IMR-90 (cell line): ENCODE measurements around the gene IWS1. TPM values are rescaled to one million over a fixed set of nuclear protein-coding genes. Genes with fewer than 3 reads are reported as not detected.
"Not testable (repeated sequence)": the region's sequence is repeated elsewhere in the genome, so short reads cannot be mapped to it uniquely, and the experiment has no call there.

Experiments used
- ATAC-seq: fragments of 200-7000 bp; cut with Tn5 transposase; 2 replicates; pipeline ENCODE4 v1.9.1; 2020; ENCODE audit warnings: low read depth, mild to moderate bottlenecking, moderate library complexity
- BruUV-seq: library from RNA; stranded (reverse); fragments of 400-500 nt; replicated peaks from 2 replicates; lab custom pipeline; 2021; lab: Mats Ljungman, UMichigan
- CTCF ChIA-PET: fragments of 300-600 bp; formaldehyde crosslinking; extraction: SDS; loops from one replicate; lab custom pipeline; 2021; ENCODE audit warnings: antibody characterized with exemption; lab: Yijun Ruan, JAX
- POLR2A ChIA-PET: fragments of 300-600 bp; sonication (Branson Sonifier 250); formaldehyde crosslinking; loops from one replicate; lab custom pipeline; 2022; ENCODE audit warnings: antibody characterized with exemption; ENCODE audit not compliant: unreplicated experiment; lab: Charles Lee
- DNase-seq: peaks from one replicate; pipeline ENCODE4 v3.0.0; 2013
- H2AFZ ChIP-seq: replicated peaks from 2 replicates; pipeline ENCODE3; 2013; ENCODE audit warnings: low read length, mild to moderate bottlenecking; ENCODE audit not compliant: poor library complexity
- H2AK5ac ChIP-seq: 2 replicates; pipeline ENCODE4 v1.6.1; 2013; ENCODE audit warnings: low read depth, low read length, inconsistent platforms
- H2AK9ac ChIP-seq: replicated peaks from 2 replicates; pipeline ENCODE3; 2013; ENCODE audit warnings: mild to moderate bottlenecking, low read depth, low read length, moderate library complexity; ENCODE audit not compliant: poor library complexity
- H2BK120ac ChIP-seq: 2 replicates; pipeline ENCODE4 v1.6.1; 2013; ENCODE audit warnings: low read depth, low read length, inconsistent platforms
- H2BK15ac ChIP-seq: 3 replicates; pipeline ENCODE4 v1.6.1; 2013; ENCODE audit warnings: low read depth, low read length, inconsistent platforms
- H2BK20ac ChIP-seq: 2 replicates; pipeline ENCODE4 v1.6.1; 2013; ENCODE audit warnings: low read depth, mild to moderate bottlenecking, inconsistent platforms, low read length, moderate library complexity
- H2BK5ac ChIP-seq: 2 replicates; pipeline ENCODE4 v1.6.1; 2013; ENCODE audit warnings: mild to moderate bottlenecking, low read depth, low read length, inconsistent platforms; ENCODE audit not compliant: poor library complexity, severe bottlenecking
- H3K14ac ChIP-seq: replicated peaks from 2 replicates; pipeline ENCODE4 v1.6.1; 2013; ENCODE audit warnings: low read depth, low read length, inconsistent platforms
- H3K18ac ChIP-seq: 2 replicates; pipeline ENCODE4 v1.6.1; 2013; ENCODE audit warnings: low read depth, low read length, control low read depth
- H3K23ac ChIP-seq: 2 replicates; pipeline ENCODE4 v1.6.1; 2013; ENCODE audit warnings: low read depth, low read length, inconsistent platforms
- H3K27ac ChIP-seq: 2 replicates; pipeline ENCODE4 v1.5.1; 2013; ENCODE audit warnings: mild to moderate bottlenecking, control low read depth, low read length; ENCODE audit not compliant: insufficient read depth
- H3K27me3 ChIP-seq: 2 replicates; pipeline ENCODE4 v1.6.1; 2013; ENCODE audit warnings: low read length; ENCODE audit not compliant: control insufficient read depth, insufficient read depth
- H3K36me3 ChIP-seq: 2 replicates; pipeline ENCODE4 v1.6.1; 2013; ENCODE audit warnings: low read length, mixed read lengths; ENCODE audit not compliant: control insufficient read depth, insufficient read depth
- H3K4ac ChIP-seq: 2 replicates; pipeline ENCODE4 v1.6.1; 2013; ENCODE audit warnings: low read depth, low read length, inconsistent platforms
- H3K4me1 ChIP-seq: 2 replicates; pipeline ENCODE4 v1.6.1; 2013; ENCODE audit warnings: low read length, mixed read lengths; ENCODE audit not compliant: control insufficient read depth, insufficient read depth
- H3K4me2 ChIP-seq: 2 replicates; pipeline ENCODE4 v1.6.1; 2013; ENCODE audit warnings: low read depth, mild to moderate bottlenecking, control low read depth, low read length, moderate library complexity
- H3K4me3 ChIP-seq: 2 replicates; pipeline ENCODE4 v1.5.1; 2013; ENCODE audit warnings: low read depth, mild to moderate bottlenecking, control low read depth, low read length, moderate library complexity; ENCODE audit not compliant: insufficient read depth
- H3K56ac ChIP-seq: 2 replicates; pipeline ENCODE4 v1.6.1; 2013; ENCODE audit warnings: low read length, inconsistent platforms; ENCODE audit not compliant: insufficient read depth; ENCODE audit errors: extremely low read depth
- H3K79me1 ChIP-seq, 2 experiments: 2 replicates each; pipeline ENCODE4 v1.6.1; 2013; ENCODE audit warnings: low read length in 2 of 2, inconsistent platforms in 1 of 2, low read depth in 1 of 2
- H3K9ac ChIP-seq: 2 replicates; pipeline ENCODE4 v1.6.1; 2013; ENCODE audit warnings: low read depth, low read length, control low read depth
- H3K9me1 ChIP-seq: 2 replicates; pipeline ENCODE4 v1.6.1; 2013; ENCODE audit warnings: low read length, inconsistent platforms; ENCODE audit not compliant: insufficient read depth
- H3K9me3 ChIP-seq: 2 replicates; pipeline ENCODE4 v1.6.1; 2013; ENCODE audit warnings: low read length; ENCODE audit not compliant: control insufficient read depth, insufficient read depth
- H4K20me1 ChIP-seq: 2 replicates; pipeline ENCODE4 v1.6.1; 2013; ENCODE audit warnings: low read length, inconsistent platforms; ENCODE audit not compliant: insufficient read depth
- H4K5ac ChIP-seq: 2 replicates; pipeline ENCODE4 v1.6.1; 2013; ENCODE audit warnings: mild to moderate bottlenecking, low read depth, low read length, control low read depth
- H4K8ac ChIP-seq, 2 experiments: 2 replicates each; pipeline ENCODE4 v1.6.1; 2013; ENCODE audit warnings: low read depth in 2 of 2, low read length in 2 of 2, control low read depth in 1 of 2, inconsistent platforms in 1 of 2
- H4K91ac ChIP-seq: 2 replicates; pipeline ENCODE4 v1.6.1; 2013; ENCODE audit warnings: low read depth, low read length, inconsistent platforms; ENCODE audit not compliant: insufficient read depth
- WGBS, 2 experiments: methylation state at CpG; one replicate each; pipeline versions ENCODE4 v1.1.5 to v1.1.7; 2013; ENCODE audit warnings: missing lambda C conversion rate in 2 of 2; ENCODE audit not compliant: insufficient read length in 1 of 2; ENCODE audit errors: extremely low coverage in 2 of 2; 5-methylcytosine and 5-hydroxymethylcytosine counted together
- dilution Hi-C: fragments of 300-500 bp; cut with HindIII; formaldehyde crosslinking; loops from one replicate; pipeline ENCODE4 v1.14.3; 2018; ENCODE audit warnings: low sequenced_read_pairs; ENCODE audit not compliant: unreplicated experiment
- in situ Hi-C: fragments of 300-500 bp; cut with MboI; formaldehyde crosslinking; loops from 3 replicates; pipeline ENCODE4 v1.14.3; 2019; ENCODE audit warnings: low sequenced_read_pairs, inconsistent platforms, mixed read lengths
- intact Hi-C: fragments of 100-400 bp; cut with micrococcal nuclease; formaldehyde crosslinking; loops from 2 replicates; pipeline ENCODE4 v1.10.0; 2022
- polyA plus RNA-seq, 3 experiments: library from polyadenylated mRNA; depleted of rRNA; stranded (reverse); fragments of >200 nt; gene quantifications; 2 replicates each; pipeline ENCODE4 v1.2.3, GENCODE V29; 2012; ENCODE audit warnings: low replicate concordance in 1 of 3
- total RNA-seq: library from RNA; depleted of rRNA; stranded (reverse); fragments of >200 nt; gene quantifications from 2 replicates; pipeline ENCODE4 v1.2.3, GENCODE V29; 2012

IWS1 gene
- total and polyA plus RNA-seq, 2 of the 4 experiments (the other 2 are of a cell fraction), result 31.5 to 52.5 TPM

- H4K91ac ChIP-seq, H3K14ac ChIP-seq, POLR2A ChIA-PET, H3K4me2 ChIP-seq, in situ Hi-C loops, H3K9me3 ChIP-seq, dilution Hi-C loops, H3K4ac ChIP-seq, H2AK9ac ChIP-seq, H2BK20ac ChIP-seq, CTCF ChIA-PET, H3K18ac ChIP-seq, BruUV-seq, H3K9me1 ChIP-seq, H3K23ac ChIP-seq, H4K20me1 ChIP-seq, H4K5ac ChIP-seq, H2BK15ac ChIP-seq, H3K9ac ChIP-seq, H3K56ac ChIP-seq, H3K36me3 ChIP-seq, H3K4me3 ChIP-seq, H2BK120ac ChIP-seq, DNase-seq, H3K27ac ChIP-seq, H3K27me3 ChIP-seq, H2AK5ac ChIP-seq, intact Hi-C loops, H2BK5ac ChIP-seq, H4K8ac ChIP-seq, ATAC-seq, H2AFZ ChIP-seq, H3K4me1 ChIP-seq, H3K79me1 ChIP-seq: not testable (repeated sequence)
- WGBS, 2 experiments, result no CpG with 5 or more reads among the region's 2 CpGs
Measured at GRCh38 chr2:127572352-127572751, 46.1 kb upstream of the IWS1 start.
